ENCODE data around the gene TIAM2. TPM values are rescaled to one million over a fixed set of nuclear protein-coding genes. Genes with fewer than 3 reads are reported as not detected.

Gene TIAM2
- total and polyA plus RNA-seq, 2 experiments from 2014 or later = 14.2 to 24.4 TPM

DNA sequence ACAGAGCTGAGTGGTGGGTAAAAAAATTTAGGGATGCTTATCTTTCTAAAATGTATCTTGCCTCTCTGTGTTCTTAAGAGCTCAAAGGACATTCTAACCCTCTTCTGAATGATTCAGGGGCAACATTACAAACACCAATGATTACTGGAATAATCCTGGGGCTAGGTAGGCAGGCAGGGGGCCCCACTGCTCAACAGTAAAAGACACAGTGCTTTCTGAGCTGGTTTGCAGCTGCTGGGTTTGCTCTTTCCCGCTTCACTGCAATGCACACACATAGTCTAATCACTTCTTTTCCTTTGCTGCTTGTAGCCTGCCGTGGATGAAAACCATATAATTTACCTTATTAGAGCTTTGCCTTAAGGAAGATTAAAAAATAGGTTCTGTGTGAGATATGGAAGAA is 292.6 kb downstream of the TIAM2 start:
- H3K9me3 Mint-ChIP-seq = no peaks in the 10 kb centered on the region
- peaks cover 4% of the 10 kb centered on the region; the same call in 1 of the 3 replicates for H3K4me1 Mint-ChIP-seq
- no peak overlapping the region for H2AFZ ChIP-seq
- no peak overlapping the region for H3K4me3 ChIP-seq
- H3K36me3 ChIP-seq (ENCODE audit: insufficient read depth) = peaks cover 11% of the 10 kb centered on the region; the same call in 1 of the 2 replicates
- peaks cover 9% of the 10 kb centered on the region; the same call in 1 of the 2 replicates for H3K79me2 ChIP-seq (replicated peaks; ENCODE audit: insufficient read depth)
- TF ChIP-seq, protein P1, sequence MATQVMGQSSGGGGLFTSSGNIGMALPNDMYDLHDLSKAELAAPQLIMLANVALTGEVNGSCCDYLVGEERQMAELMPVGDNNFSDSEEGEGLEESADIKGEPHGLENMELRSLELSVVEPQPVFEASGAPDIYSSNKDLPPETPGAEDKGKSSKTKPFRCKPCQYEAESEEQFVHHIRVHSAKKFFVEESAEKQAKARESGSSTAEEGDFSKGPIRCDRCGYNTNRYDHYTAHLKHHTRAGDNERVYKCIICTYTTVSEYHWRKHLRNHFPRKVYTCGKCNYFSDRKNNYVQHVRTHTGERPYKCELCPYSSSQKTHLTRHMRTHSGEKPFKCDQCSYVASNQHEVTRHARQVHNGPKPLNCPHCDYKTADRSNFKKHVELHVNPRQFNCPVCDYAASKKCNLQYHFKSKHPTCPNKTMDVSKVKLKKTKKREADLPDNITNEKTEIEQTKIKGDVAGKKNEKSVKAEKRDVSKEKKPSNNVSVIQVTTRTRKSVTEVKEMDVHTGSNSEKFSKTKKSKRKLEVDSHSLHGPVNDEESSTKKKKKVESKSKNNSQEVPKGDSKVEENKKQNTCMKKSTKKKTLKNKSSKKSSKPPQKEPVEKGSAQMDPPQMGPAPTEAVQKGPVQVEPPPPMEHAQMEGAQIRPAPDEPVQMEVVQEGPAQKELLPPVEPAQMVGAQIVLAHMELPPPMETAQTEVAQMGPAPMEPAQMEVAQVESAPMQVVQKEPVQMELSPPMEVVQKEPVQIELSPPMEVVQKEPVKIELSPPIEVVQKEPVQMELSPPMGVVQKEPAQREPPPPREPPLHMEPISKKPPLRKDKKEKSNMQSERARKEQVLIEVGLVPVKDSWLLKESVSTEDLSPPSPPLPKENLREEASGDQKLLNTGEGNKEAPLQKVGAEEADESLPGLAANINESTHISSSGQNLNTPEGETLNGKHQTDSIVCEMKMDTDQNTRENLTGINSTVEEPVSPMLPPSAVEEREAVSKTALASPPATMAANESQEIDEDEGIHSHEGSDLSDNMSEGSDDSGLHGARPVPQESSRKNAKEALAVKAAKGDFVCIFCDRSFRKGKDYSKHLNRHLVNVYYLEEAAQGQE (IDR thresholded peaks at IDR 0.05; ENCODE audit: unreplicated experiment) = no peak
- TF ChIP-seq, protein P2, sequence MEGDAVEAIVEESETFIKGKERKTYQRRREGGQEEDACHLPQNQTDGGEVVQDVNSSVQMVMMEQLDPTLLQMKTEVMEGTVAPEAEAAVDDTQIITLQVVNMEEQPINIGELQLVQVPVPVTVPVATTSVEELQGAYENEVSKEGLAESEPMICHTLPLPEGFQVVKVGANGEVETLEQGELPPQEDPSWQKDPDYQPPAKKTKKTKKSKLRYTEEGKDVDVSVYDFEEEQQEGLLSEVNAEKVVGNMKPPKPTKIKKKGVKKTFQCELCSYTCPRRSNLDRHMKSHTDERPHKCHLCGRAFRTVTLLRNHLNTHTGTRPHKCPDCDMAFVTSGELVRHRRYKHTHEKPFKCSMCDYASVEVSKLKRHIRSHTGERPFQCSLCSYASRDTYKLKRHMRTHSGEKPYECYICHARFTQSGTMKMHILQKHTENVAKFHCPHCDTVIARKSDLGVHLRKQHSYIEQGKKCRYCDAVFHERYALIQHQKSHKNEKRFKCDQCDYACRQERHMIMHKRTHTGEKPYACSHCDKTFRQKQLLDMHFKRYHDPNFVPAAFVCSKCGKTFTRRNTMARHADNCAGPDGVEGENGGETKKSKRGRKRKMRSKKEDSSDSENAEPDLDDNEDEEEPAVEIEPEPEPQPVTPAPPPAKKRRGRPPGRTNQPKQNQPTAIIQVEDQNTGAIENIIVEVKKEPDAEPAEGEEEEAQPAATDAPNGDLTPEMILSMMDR (conservative IDR thresholded peaks at IDR 0.05; ENCODE audit: low read depth in 2 of 2) = peak in 1 of 2 experiments; percentile 20; a peak in 1 of 4 replicates
- peak overlapping the region; percentile 78; the same call in 1 of the 2 replicates for H3K27ac ChIP-seq (ENCODE audit: low read depth)
- H3K9me2 ChIP-seq (ENCODE audit: insufficient read depth) = no peaks in the 10 kb centered on the region
- H3K4me2 ChIP-seq = no peak overlapping the region
- H3K4me3 Mint-ChIP-seq = no peak overlapping the region
- H3K36me3 Mint-ChIP-seq (ENCODE audit: low read depth) = peaks cover 53% of the 10 kb centered on the region
- DNase-seq (ENCODE audit: low spot score) (no peak), ATAC-seq (no peak)
- H3K27ac Mint-ChIP-seq = no peak overlapping the region
- H4K20me1 ChIP-seq (replicated peaks; ENCODE audit: insufficient read depth) = peaks cover 4% of the 10 kb centered on the region
- no peaks in the 10 kb centered on the region for H3K27me3 ChIP-seq (ENCODE audit: insufficient read depth)
- no peaks in the 10 kb centered on the region for H3F3A ChIP-seq (replicated peaks; ENCODE audit: low read depth)
- no peaks in the 10 kb centered on the region for H3K27me3 Mint-ChIP-seq (ENCODE audit: insufficient read depth, low read depth, poor library complexity)
- no peaks in the 10 kb centered on the region for H3K4me1 ChIP-seq (ENCODE audit: insufficient read depth)

DNA sequence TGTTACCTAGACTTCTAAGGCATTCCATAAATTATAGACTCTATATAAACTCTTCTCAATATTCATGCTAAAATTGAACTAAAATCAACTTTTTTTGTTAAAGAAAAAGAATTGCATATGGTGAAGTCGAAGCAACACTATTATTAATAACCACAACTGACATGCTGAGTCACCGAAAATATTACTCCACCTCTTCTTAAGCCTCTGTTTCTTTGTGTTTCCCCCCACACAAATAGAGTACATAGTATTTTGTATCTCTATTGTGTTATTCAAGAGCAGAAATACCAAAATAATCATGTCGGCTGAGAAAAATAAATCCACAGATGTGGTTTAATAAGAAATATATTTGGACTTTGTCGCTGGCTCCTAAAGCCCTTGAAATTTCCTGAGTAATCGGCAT is 295.4 kb downstream of the TIAM2 start:
- ATAC-seq = no peak
- Histone ChIP-seq H3K36me3 (ENCODE audit: insufficient read depth) (peaks cover 21% of the 10 kb centered on the region; the same call in 1 of the 2 replicates), H4K20me1 (replicated peaks; ENCODE audit: insufficient read depth) (peaks cover 4% of the 10 kb centered on the region; the same call in 1 of the 2 replicates), H3K27ac (ENCODE audit: low read depth) (no peak overlapping the region), H3K4me1 (ENCODE audit: insufficient read depth) (no peaks in the 10 kb centered on the region), H3K4me3 (no peak overlapping the region), H3K79me2 (replicated peaks; ENCODE audit: insufficient read depth) (peaks cover 12% of the 10 kb centered on the region; the same call in 1 of the 2 replicates), H3K9me2 (ENCODE audit: insufficient read depth) (no peaks in the 10 kb centered on the region), H3K4me2 (no peak overlapping the region), H2AFZ (no peak overlapping the region), H3F3A (replicated peaks; ENCODE audit: low read depth) (no peaks in the 10 kb centered on the region), H3K27me3 (ENCODE audit: insufficient read depth) (no peaks in the 10 kb centered on the region)
- DNase-seq (ENCODE audit: low spot score) = no peak
- Mint-ChIP-seq H3K4me1 (peaks cover 4% of the 10 kb centered on the region; the same call in 1 of the 3 replicates), H3K27ac (no peak overlapping the region), H3K4me3 (no peak overlapping the region), H3K27me3 (ENCODE audit: insufficient read depth, low read depth, poor library complexity) (no peaks in the 10 kb centered on the region), H3K9me3 (no peaks in the 10 kb centered on the region), H3K36me3 (ENCODE audit: low read depth) (peaks cover 56% of the 10 kb centered on the region)
- TF ChIP-seq, protein P1 (IDR thresholded peaks at IDR 0.05; ENCODE audit: unreplicated experiment) = no peak
- TF ChIP-seq, protein P2 (conservative IDR thresholded peaks at IDR 0.05; ENCODE audit: low read depth in 2 of 2) = no peak
- TF ChIP-seq NANOG (IDR thresholded peaks at IDR 0.05; ENCODE audit: borderline replicate concordance) (no peak), EZH2 (IDR thresholded peaks at IDR 0.05; ENCODE audit: low read depth, unreplicated experiment) (no peak), ZNF114 (CRISPR knock-in tag; IDR thresholded peaks at IDR 0.05) (no peak), CREB1 (CRISPR knock-in tag; IDR thresholded peaks at IDR 0.05; ENCODE audit: low read depth) (no peak)
